SH-SY5Y (cell line): ENCODE results near the gene PTPRJ.

Experiments
- GATA2 ChIP-seq: IDR thresholded peaks from 2 replicates; pipeline ENCODE4 v1.6.1; 2011; ENCODE audit warnings: mild to moderate bottlenecking, low read depth, low read length
- GATA3 ChIP-seq: IDR thresholded peaks from 2 replicates; pipeline ENCODE4 v1.6.1; 2011; ENCODE audit warnings: low read depth, mild to moderate bottlenecking, low read length, moderate library complexity

DNA sequence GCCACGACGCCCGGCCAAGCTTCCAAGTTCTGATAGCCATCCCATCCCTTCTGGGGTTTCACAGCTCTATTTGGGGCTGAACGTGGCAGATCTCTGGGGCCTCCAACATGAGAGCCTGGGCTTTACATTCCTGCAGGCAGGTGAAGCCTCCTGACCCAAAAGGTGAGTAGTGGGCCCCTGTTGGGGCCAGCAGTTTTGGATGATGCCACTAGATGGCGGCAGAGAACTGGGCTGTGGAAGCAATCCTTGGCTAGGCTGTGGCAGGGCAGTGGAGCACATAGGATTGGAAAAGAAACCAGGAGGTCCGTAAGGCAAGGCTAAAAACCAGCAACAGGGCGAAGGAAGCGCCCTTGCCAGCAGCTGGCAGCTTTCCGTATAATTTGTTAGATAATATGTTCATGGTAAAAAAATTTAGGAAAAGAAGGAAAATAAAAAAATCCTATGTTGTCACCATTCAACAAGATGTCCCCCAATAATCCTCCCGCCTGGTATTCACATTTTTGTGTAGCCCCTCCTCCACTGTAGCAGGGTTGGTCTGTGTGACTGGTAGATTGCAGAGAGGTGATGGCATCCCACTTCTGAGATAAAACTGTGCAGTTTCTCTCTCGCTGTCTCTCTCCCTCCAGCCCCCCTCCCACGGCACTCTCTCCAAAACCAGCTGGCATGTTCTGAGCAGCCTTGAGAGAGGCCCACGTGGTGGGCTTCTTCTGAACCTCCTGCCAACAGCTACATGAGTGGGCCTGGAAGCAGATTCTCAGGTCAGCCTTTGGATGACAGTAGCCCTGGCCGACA lies 192.7 kb downstream of the PTPRJ start:
- no peak for TF ChIP-seq GATA3
- no peak for TF ChIP-seq GATA2
